Glutamatergic neuron (in vitro differentiated cells): ENCODE data around the gene CXCL1. TPM values are rescaled to one million over a fixed set of nuclear protein-coding genes. Genes with fewer than 3 reads are reported as not detected.

Experiments used
- DNase-seq: peaks from one replicate; pipeline ENCODE4 v3.0.0; 2022
- H3K27ac Mint-ChIP-seq: one replicate; pipeline ENCODE4 v1.8.0; 2020; ENCODE audit warnings: mild to moderate bottlenecking, mixed read lengths, inconsistent platforms; ENCODE audit not compliant: unreplicated experiment
- H3K27me3 Mint-ChIP-seq: one replicate; pipeline ENCODE4 v1.8.0; 2020; ENCODE audit warnings: mild to moderate bottlenecking, moderate library complexity, mixed read lengths, inconsistent platforms; ENCODE audit not compliant: unreplicated experiment
- H3K36me3 Mint-ChIP-seq: one replicate; pipeline ENCODE4 v1.8.0; 2020; ENCODE audit warnings: mild to moderate bottlenecking, mixed read lengths, inconsistent platforms; ENCODE audit not compliant: unreplicated experiment
- H3K4me1 Mint-ChIP-seq: one replicate; pipeline ENCODE4 v1.8.0; 2020; ENCODE audit warnings: mild to moderate bottlenecking, low read depth, mixed read lengths, inconsistent platforms; ENCODE audit not compliant: unreplicated experiment
- H3K4me3 Mint-ChIP-seq: one replicate; pipeline ENCODE4 v1.8.0; 2020; ENCODE audit warnings: mild to moderate bottlenecking, mixed read lengths, inconsistent platforms; ENCODE audit not compliant: unreplicated experiment
- H3K9me3 Mint-ChIP-seq: one replicate; pipeline ENCODE4 v1.8.0; 2020; ENCODE audit warnings: mild to moderate bottlenecking, moderate library complexity, mixed read lengths, inconsistent platforms; ENCODE audit not compliant: unreplicated experiment
- CTCF ChIP-seq: fragments of 200-600 bp; sonication (generic); IDR thresholded peaks from one replicate; pipeline ENCODE4 v1.5.0; 2021; ENCODE audit not compliant: partially characterized antibody, unreplicated experiment
- total RNA-seq: library from RNA; stranded (reverse); fragmentation: NEBNext Ultra II Directional; extraction: Animal tissue kit (Norgen Biotek cat#: 25700); gene quantifications from one replicate; pipeline ENCODE4 v1.2.1, GENCODE V29; 2021; ENCODE audit not compliant: unreplicated experiment

Gene CXCL1
- total RNA-seq, 1 donor from 2014 or later: not detected

GRCh38 chr4:73828956-73829355 is 40.2 kb upstream of the CXCL1 start:
- Mint-ChIP-seq H3K27ac (no peak overlapping the region), H3K4me3 (no peak overlapping the region), H3K27me3 (no peaks in the 10 kb centered on the region), H3K36me3 (no peaks in the 10 kb centered on the region), H3K9me3 (no peaks in the 10 kb centered on the region), H3K4me1 (no peaks in the 10 kb centered on the region)
- no peak for DNase-seq
- no peak for TF ChIP-seq CTCF

DNA sequence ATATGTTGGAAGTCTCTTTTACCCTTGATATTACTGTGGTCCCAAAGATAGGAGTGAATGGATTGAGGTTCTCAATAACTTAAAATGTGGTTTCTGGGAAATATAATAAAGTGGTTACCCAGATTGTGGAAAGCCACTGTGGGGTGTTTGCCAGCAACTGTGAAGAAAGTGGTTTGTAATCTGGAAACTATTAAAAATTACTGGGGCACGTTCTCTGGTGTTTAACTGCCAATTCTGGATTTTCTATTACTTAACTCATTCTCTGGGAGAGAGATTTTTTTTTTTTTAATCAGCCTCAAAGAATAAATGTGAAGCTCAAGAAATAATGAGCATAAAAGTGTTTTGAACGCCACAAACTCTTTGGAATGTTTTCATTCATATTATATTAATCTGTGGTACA is 37.6 kb upstream of the CXCL1 start:
- Mint-ChIP-seq H3K27me3 (no peaks in the 10 kb centered on the region), H3K36me3 (no peaks in the 10 kb centered on the region), H3K4me1 (no peaks in the 10 kb centered on the region), H3K4me3 (no peak overlapping the region), H3K27ac (no peak overlapping the region), H3K9me3 (no peaks in the 10 kb centered on the region)
- DNase-seq: no peak
- no peak for TF ChIP-seq CTCF

- Mint-ChIP-seq H3K4me1 (no peaks in the 10 kb centered on the region), H3K4me3 (no peak overlapping the region), H3K27ac (no peak overlapping the region), H3K9me3 (no peaks in the 10 kb centered on the region), H3K27me3 (peaks cover 2% of the 10 kb centered on the region), H3K36me3 (no peaks in the 10 kb centered on the region)
- TF ChIP-seq CTCF: no peak
- DNase-seq: no peak
Observed at GRCh38 chr4:73832651-73833237, 36.4 kb upstream of the CXCL1 start.

DNA sequence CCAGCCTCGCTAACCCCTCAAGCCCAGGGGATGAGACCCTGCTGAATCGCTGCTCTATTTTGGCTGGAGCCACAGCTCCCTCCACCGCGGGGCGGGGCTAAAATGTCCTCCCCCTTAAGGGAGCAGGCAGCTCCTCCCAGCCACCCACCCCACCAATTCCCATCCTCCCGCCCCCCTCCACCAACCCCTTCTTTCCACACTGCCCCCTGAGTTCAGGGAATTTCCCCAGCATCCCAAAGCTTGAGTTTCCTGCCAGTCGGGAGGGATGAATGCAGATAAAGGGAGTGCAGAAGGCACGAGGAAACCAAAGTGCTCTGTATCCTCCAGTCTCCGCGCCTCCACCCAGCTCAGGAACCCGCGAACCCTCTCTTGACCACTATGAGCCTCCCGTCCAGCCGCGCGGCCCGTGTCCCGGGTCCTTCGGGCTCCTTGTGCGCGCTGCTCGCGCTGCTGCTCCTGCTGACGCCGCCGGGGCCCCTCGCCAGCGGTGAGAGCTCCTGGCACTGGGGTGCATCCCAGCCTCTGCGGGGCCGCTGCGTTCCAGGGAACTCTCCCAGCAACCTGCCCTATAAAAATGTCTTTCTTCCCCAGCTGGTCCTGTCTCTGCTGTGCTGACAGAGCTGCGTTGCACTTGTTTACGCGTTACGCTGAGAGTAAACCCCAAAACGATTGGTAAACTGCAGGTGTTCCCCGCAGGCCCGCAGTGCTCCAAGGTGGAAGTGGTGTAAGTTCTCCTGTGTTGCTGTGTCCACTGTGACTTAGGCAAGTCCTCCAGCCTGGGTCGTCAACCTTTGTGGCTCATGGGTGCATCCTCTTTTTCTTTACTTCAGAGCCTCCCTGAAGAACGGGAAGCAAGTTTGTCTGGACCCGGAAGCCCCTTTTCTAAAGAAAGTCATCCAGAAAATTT is 32.6 kb upstream of the CXCL1 start, which contains the start of gene CXCL6:
Gene CXCL6 (plus strand): TSS at position 306 of the 907 bp plus-strand sequence. CDS start 73 bp downstream, at position 379.
- Mint-ChIP-seq H3K27ac (no peak within 1 kb of the TSS), H3K4me3 (peak within 1 kb of the TSS; percentile 85), H3K9me3 (no peaks in the 10 kb centered on the region), H3K36me3 (no peaks in the 10 kb centered on the region), H3K27me3 (peaks cover 2% of the 10 kb centered on the region), H3K4me1 (no peaks in the 10 kb centered on the region)
- DNase-seq: peak; percentile 55
- no peak for TF ChIP-seq CTCF

GRCh38 chr4:73839071-73839470 is 30.1 kb upstream of the CXCL1 start:
- Mint-ChIP-seq H3K27me3 (peaks cover 2% of the 10 kb centered on the region), H3K36me3 (no peaks in the 10 kb centered on the region), H3K4me3 (no peak overlapping the region), H3K9me3 (no peaks in the 10 kb centered on the region), H3K4me1 (no peaks in the 10 kb centered on the region), H3K27ac (no peak overlapping the region)
- DNase-seq: no peak
- no peak for TF ChIP-seq CTCF
